Epithelial cell of prostate (primary cell): Measurements from ENCODE around the gene OSBPL8.
"Not testable (repeated sequence)": the region's sequence is repeated elsewhere in the genome, so short reads cannot be mapped to it uniquely, and the experiment has no call there.

Experiments
- DNase-seq: peaks from one replicate; pipeline ENCODE4 v3.0.0-alpha.2; 2011; ENCODE audit warnings: low read depth, low spot score
- H3K27ac ChIP-seq: fragments of 450-650 bp; 2 replicates; pipeline ENCODE4 v1.5.1; 2017; ENCODE audit warnings: mild to moderate bottlenecking

OSBPL8 gene

GRCh38 chr12:76329606-76330005, 230.0 kb downstream of the OSBPL8 start:
- no peak for DNase-seq
- peak overlapping the region; percentile 78 for H3K27ac ChIP-seq

- no peak for DNase-seq
- peak overlapping the region; percentile 78 for H3K27ac ChIP-seq
These were observed 230.4 kb downstream of the OSBPL8 start for GRCh38 chr12:76329159-76329558.

- H3K27ac ChIP-seq: peak overlapping the region; percentile 37
- not testable (repeated sequence) for DNase-seq
These were observed 239.8 kb downstream of the OSBPL8 start for GRCh38 chr12:76319595-76320319.

- DNase-seq: no peak
- H3K27ac ChIP-seq: peak overlapping the region; percentile 37
These were observed 240.6 kb downstream of the OSBPL8 start for GRCh38 chr12:76318773-76319594.

- DNase-seq: no peak
- no peak overlapping the region for H3K27ac ChIP-seq
These were observed 241.6 kb downstream of the OSBPL8 start for GRCh38 chr12:76317976-76318375.

GRCh38 chr12:76316468-76316867, 243.1 kb downstream of the OSBPL8 start:
- DNase-seq: no peak
- H3K27ac ChIP-seq: no peak overlapping the region

- no peak for DNase-seq
- H3K27ac ChIP-seq: no peak overlapping the region
These were observed 246.3 kb downstream of the OSBPL8 start for GRCh38 chr12:76313299-76313698.

- no peak overlapping the region for H3K27ac ChIP-seq
- no peak for DNase-seq
These were observed 247.3 kb downstream of the OSBPL8 start for GRCh38 chr12:76312315-76312714.

- no peak overlapping the region for H3K27ac ChIP-seq
- no peak for DNase-seq
These were observed 247.8 kb downstream of the OSBPL8 start for GRCh38 chr12:76311796-76312195.

- peak; percentile 36 for DNase-seq
- H3K27ac ChIP-seq: peak overlapping the region; percentile 30
These were observed 249.5 kb downstream of the OSBPL8 start for GRCh38 chr12:76310110-76310509.

- no peak for DNase-seq
- no peak overlapping the region for H3K27ac ChIP-seq
These were observed 250.7 kb downstream of the OSBPL8 start for GRCh38 chr12:76308866-76309265.

- H3K27ac ChIP-seq: no peak overlapping the region
- DNase-seq: no peak
These were observed 252.5 kb downstream of the OSBPL8 start for GRCh38 chr12:76307083-76307482.

GRCh38 chr12:76303989-76304460, 255.5 kb downstream of the OSBPL8 start:
- DNase-seq: no peak
- H3K27ac ChIP-seq: no peak overlapping the region

- H3K27ac ChIP-seq: no peak overlapping the region
- no peak for DNase-seq
These were observed 256.2 kb downstream of the OSBPL8 start for GRCh38 chr12:76303365-76303764.
